ENCODE measurements around the gene ASB17. TPM values are rescaled to one million over a fixed set of nuclear protein-coding genes. Genes with fewer than 3 reads are reported as not detected.
A peak's percentile ranks its signal among the peaks of the same experiment; 100 is the strongest.

ASB17 gene
- total and polyA plus RNA-seq, 2 experiments from 2014 or later = 0.31 to 0.40 TPM

DNA sequence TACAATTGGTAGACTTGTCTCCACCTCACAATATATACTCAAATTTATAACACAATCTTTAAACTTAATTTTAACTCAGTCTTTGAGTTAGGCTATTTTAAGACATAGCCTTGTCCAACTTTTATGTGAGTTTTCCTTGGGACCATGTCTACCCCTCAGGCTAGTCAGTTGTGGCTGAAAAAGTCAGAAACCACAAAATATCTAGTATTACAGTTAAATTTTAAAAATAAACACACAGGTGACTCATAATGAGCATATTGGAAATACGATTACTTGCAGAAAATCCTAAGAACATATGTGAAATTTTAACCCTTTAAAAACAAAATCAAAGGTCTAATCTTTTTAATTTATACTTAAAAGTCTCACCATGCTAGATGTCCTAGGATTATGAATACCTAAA lies 4.8 kb upstream of the ASB17 start:
- Histone ChIP-seq H3K4me1 (ENCODE audit: insufficient read depth) (no peaks in the 10 kb centered on the region), H3K4me3 (no peak overlapping the region), H3K79me2 (no peaks in the 10 kb centered on the region), H3K36me3 (replicated peaks; ENCODE audit: insufficient read depth, low read depth) (no peaks in the 10 kb centered on the region), H2AFZ (no peak overlapping the region), H3K9me2 (replicated peaks; ENCODE audit: insufficient read depth) (no peaks in the 10 kb centered on the region), H3K27me3 (no peaks in the 10 kb centered on the region), H4K20me1 (ENCODE audit: insufficient read depth, poor library complexity, severe bottlenecking) (no peaks in the 10 kb centered on the region), H3K4me2 (no peak overlapping the region), H3K27ac (no peak overlapping the region), H3K9me3 (ENCODE audit: low read depth) (no peaks in the 10 kb centered on the region)
- TF ChIP-seq CTCF (IDR thresholded peaks at IDR 0.05; ENCODE audit: poor library complexity) = no peak
- 31% methylated on average over 1 of the region's 1 CpG for WGBS (ENCODE audit: low lambda C conversion rate, missing lambda C conversion rate)
- no peak for DNase-seq (ENCODE audit: low spot score)

GRCh38 chr1:75922698-75923097 lies 9.5 kb downstream of the ASB17 start:
- no peak overlapping the region for H3K4me2 ChIP-seq
- H4K20me1 ChIP-seq (ENCODE audit: insufficient read depth, poor library complexity, severe bottlenecking) = no peaks in the 10 kb centered on the region
- 96% methylated on average over 1 of the region's 1 CpG for WGBS (ENCODE audit: low lambda C conversion rate, missing lambda C conversion rate)
- H3K9me3 ChIP-seq (ENCODE audit: low read depth) = no peaks in the 10 kb centered on the region
- TF ChIP-seq EZH2phosphoT487 (IDR thresholded peaks at IDR 0.05; ENCODE audit: low read depth, severe bottlenecking, unreplicated experiment) (no peak), EZH2 (IDR thresholded peaks at IDR 0.05; ENCODE audit: borderline replicate concordance) (no peak), CTCF (IDR thresholded peaks at IDR 0.05; ENCODE audit: poor library complexity) (no peak)
- no peak overlapping the region for H3K4me3 ChIP-seq
- H3K9me2 ChIP-seq (replicated peaks; ENCODE audit: insufficient read depth) = no peaks in the 10 kb centered on the region
- no peaks in the 10 kb centered on the region for H3K36me3 ChIP-seq (replicated peaks; ENCODE audit: insufficient read depth, low read depth)
- no peaks in the 10 kb centered on the region for H3K79me2 ChIP-seq
- H3K4me1 ChIP-seq (ENCODE audit: insufficient read depth) = no peaks in the 10 kb centered on the region
- no peak overlapping the region for H3K27ac ChIP-seq
- no peak overlapping the region for H2AFZ ChIP-seq
- no peak for DNase-seq (ENCODE audit: low spot score)
- no peaks in the 10 kb centered on the region for H3K27me3 ChIP-seq

GRCh38 chr1:75916834-75917233 lies 15.4 kb downstream of the ASB17 start:
- Histone ChIP-seq H3K79me2 (no peaks in the 10 kb centered on the region), H3K4me1 (ENCODE audit: insufficient read depth) (no peaks in the 10 kb centered on the region), H3K27me3 (no peaks in the 10 kb centered on the region), H3K9me2 (replicated peaks; ENCODE audit: insufficient read depth) (no peaks in the 10 kb centered on the region), H3K36me3 (replicated peaks; ENCODE audit: insufficient read depth, low read depth) (no peaks in the 10 kb centered on the region), H3K9me3 (ENCODE audit: low read depth) (no peaks in the 10 kb centered on the region), H3K4me2 (no peak overlapping the region), H2AFZ (no peak overlapping the region), H3K27ac (no peak overlapping the region), H4K20me1 (ENCODE audit: insufficient read depth, poor library complexity, severe bottlenecking) (no peaks in the 10 kb centered on the region), H3K4me3 (no peak overlapping the region)
- TF ChIP-seq EZH2 (IDR thresholded peaks at IDR 0.05; ENCODE audit: borderline replicate concordance) (no peak), EZH2phosphoT487 (IDR thresholded peaks at IDR 0.05; ENCODE audit: low read depth, severe bottlenecking, unreplicated experiment) (no peak), CTCF (IDR thresholded peaks at IDR 0.05; ENCODE audit: poor library complexity) (no peak)
- 88% methylated on average over 2 of the region's 2 CpGs for WGBS (ENCODE audit: low lambda C conversion rate, missing lambda C conversion rate)
- DNase-seq (ENCODE audit: low spot score) = no peak

- Histone ChIP-seq H3K27ac (no peak overlapping the region), H3K36me3 (replicated peaks; ENCODE audit: insufficient read depth, low read depth) (no peaks in the 10 kb centered on the region), H3K79me2 (no peaks in the 10 kb centered on the region), H3K4me3 (no peak overlapping the region), H3K4me2 (no peak overlapping the region), H3K9me2 (replicated peaks; ENCODE audit: insufficient read depth) (no peaks in the 10 kb centered on the region), H3K9me3 (ENCODE audit: low read depth) (no peaks in the 10 kb centered on the region), H2AFZ (no peak overlapping the region), H3K27me3 (no peaks in the 10 kb centered on the region), H3K4me1 (ENCODE audit: insufficient read depth) (no peaks in the 10 kb centered on the region), H4K20me1 (ENCODE audit: insufficient read depth, poor library complexity, severe bottlenecking) (no peaks in the 10 kb centered on the region)
- TF ChIP-seq CTCF (IDR thresholded peaks at IDR 0.05; ENCODE audit: poor library complexity) (peak; percentile 70), EZH2phosphoT487 (IDR thresholded peaks at IDR 0.05; ENCODE audit: low read depth, severe bottlenecking, unreplicated experiment) (no peak)
- peak; percentile 58 for DNase-seq (ENCODE audit: low spot score)
- 48% methylated on average over 2 of the region's 2 CpGs for WGBS (ENCODE audit: low lambda C conversion rate, missing lambda C conversion rate)
These were observed 23.5 kb downstream of the ASB17 start for GRCh38 chr1:75908717-75909152.

All from hepatocyte (in vitro differentiated cells).